H9 (cell line): ENCODE results near the gene MRTFB. TPM values are rescaled to one million over a fixed set of nuclear protein-coding genes. Genes with fewer than 3 reads are reported as not detected.

Source experiments
- DNase-seq: peaks from one replicate; pipeline ENCODE4 v3.0.0-alpha.2; 2017
- H2AFZ ChIP-seq: one replicate; pipeline ENCODE4 v1.6.1; 2013; ENCODE audit warnings: mild to moderate bottlenecking, low read length, control low read depth, moderate library complexity
- H2AK5ac ChIP-seq: 2 replicates; pipeline ENCODE4 v1.6.1; 2013; ENCODE audit warnings: low read length, control low read depth, mixed read lengths; ENCODE audit not compliant: insufficient read length
- H2BK120ac ChIP-seq: one replicate; pipeline ENCODE4 v1.6.1; 2013; ENCODE audit warnings: low read depth, mild to moderate bottlenecking, low read length, control low read depth, inconsistent platforms; ENCODE audit not compliant: poor library complexity, severe bottlenecking
- H2BK12ac ChIP-seq: 2 replicates; pipeline ENCODE4 v1.6.1; 2013; ENCODE audit warnings: low read length, control low read depth, mixed read lengths, low read depth; ENCODE audit not compliant: insufficient read length
- H2BK15ac ChIP-seq: 2 replicates; pipeline ENCODE4 v1.6.1; 2013; ENCODE audit warnings: low read depth, low read length, control low read depth
- H2BK20ac ChIP-seq: one replicate; pipeline ENCODE4 v1.6.1; 2013; ENCODE audit warnings: low read depth, mild to moderate bottlenecking, low read length, control low read depth, inconsistent platforms; ENCODE audit not compliant: poor library complexity, severe bottlenecking
- H2BK5ac ChIP-seq: 2 replicates; pipeline ENCODE4 v1.6.1; 2013; ENCODE audit warnings: low read length, control low read depth, mixed read lengths; ENCODE audit not compliant: insufficient read length
- H3K14ac ChIP-seq: 2 replicates; pipeline ENCODE4 v1.6.1; 2013; ENCODE audit warnings: low read length, control low read depth; ENCODE audit not compliant: insufficient read depth
- H3K18ac ChIP-seq: 2 replicates; pipeline ENCODE4 v1.6.1; 2013; ENCODE audit warnings: low read depth, mild to moderate bottlenecking, mixed read lengths, low read length, control low read depth; ENCODE audit not compliant: insufficient read length
- H3K23ac ChIP-seq: 2 replicates; pipeline ENCODE4 v1.6.1; 2013; ENCODE audit warnings: low read length, control low read depth, mixed read lengths, low read depth; ENCODE audit not compliant: insufficient read length
- H3K23me2 ChIP-seq: 2 replicates; pipeline ENCODE4 v1.6.1; 2013; ENCODE audit warnings: low read depth, mild to moderate bottlenecking, mixed read lengths, low read length, control low read depth; ENCODE audit not compliant: insufficient read length, poor library complexity, severe bottlenecking
- H3K27ac ChIP-seq: 2 replicates; pipeline ENCODE4 v1.5.1; 2013; ENCODE audit warnings: low read length, control low read depth, mixed read lengths, low read depth; ENCODE audit not compliant: insufficient read length
- H3K27me3 ChIP-seq: 2 replicates; pipeline ENCODE4 v1.6.1; 2013; ENCODE audit warnings: low read length, control low read depth, inconsistent platforms; ENCODE audit not compliant: insufficient read depth
- H3K4ac ChIP-seq: 2 replicates; pipeline ENCODE4 v1.6.1; 2013; ENCODE audit warnings: low read depth, mild to moderate bottlenecking, control low read depth, inconsistent platforms, low read length, moderate library complexity
- H3K4me1 ChIP-seq: 2 replicates; pipeline ENCODE4 v1.6.1; 2013; ENCODE audit warnings: low read length, control low read depth, inconsistent platforms; ENCODE audit not compliant: insufficient read depth
- H3K4me2 ChIP-seq: 2 replicates; pipeline ENCODE4 v1.6.1; 2013; ENCODE audit warnings: low read length, control low read depth, mixed read lengths; ENCODE audit not compliant: insufficient read length, insufficient read depth
- H3K56ac ChIP-seq: 2 replicates; pipeline ENCODE4 v1.6.1; 2013; ENCODE audit warnings: low read depth, mild to moderate bottlenecking, mixed read lengths, low read length, control low read depth; ENCODE audit not compliant: insufficient read length
- H3K79me1 ChIP-seq: 2 replicates; pipeline ENCODE4 v1.6.1; 2013; ENCODE audit warnings: low read depth, mild to moderate bottlenecking, moderate library complexity, low read length, control low read depth, inconsistent platforms; ENCODE audit not compliant: insufficient read depth, poor library complexity, severe bottlenecking
- H3K79me2 ChIP-seq: 2 replicates; pipeline ENCODE4 v1.6.1; 2013; ENCODE audit warnings: low read length, control low read depth, inconsistent platforms; ENCODE audit not compliant: insufficient read depth
- H3K9ac ChIP-seq: 2 replicates; pipeline ENCODE4 v1.6.1; 2013; ENCODE audit warnings: low read length, control low read depth, mixed read lengths; ENCODE audit not compliant: insufficient read length; ENCODE audit errors: extremely low read depth
- H3K9me3 ChIP-seq: one replicate; pipeline ENCODE4 v1.6.1; 2013; ENCODE audit warnings: low read depth, low read length, inconsistent platforms; ENCODE audit not compliant: control insufficient read depth
- H3T11ph ChIP-seq: one replicate; pipeline ENCODE4 v1.6.1; 2013; ENCODE audit warnings: mild to moderate bottlenecking, low read length, control low read depth, inconsistent platforms
- H4K20me1 ChIP-seq: one replicate; pipeline ENCODE4 v1.6.1; 2013; ENCODE audit not compliant: control insufficient read depth, insufficient read length, insufficient read depth
- H4K5ac ChIP-seq: 2 replicates; pipeline ENCODE4 v1.6.1; 2013; ENCODE audit warnings: low read depth, mild to moderate bottlenecking, mixed read lengths, low read length, control low read depth; ENCODE audit not compliant: insufficient read length
- H4K8ac ChIP-seq: replicated peaks from 2 replicates; pipeline ENCODE4 v1.6.1; 2013; ENCODE audit warnings: low read length, control low read depth, mixed read lengths, low read depth; ENCODE audit not compliant: insufficient read length
- H4K91ac ChIP-seq: 2 replicates; pipeline ENCODE4 v1.6.1; 2013; ENCODE audit warnings: low read depth, mild to moderate bottlenecking, moderate library complexity, mixed read lengths, low read length, control low read depth; ENCODE audit not compliant: insufficient read length
- H3K27ac Mint-ChIP-seq, 3 experiments: 2 replicates in 2 of 3; 3 replicates in 1 of 3; pipeline ENCODE4 v1.8.0; 2020 to 2021; ENCODE audit warnings: mixed read lengths in 3 of 3, mild to moderate bottlenecking in 1 of 3, moderate library complexity in 1 of 3
- H3K27me3 Mint-ChIP-seq: 2 replicates; pipeline ENCODE4 v1.8.0; 2021; ENCODE audit warnings: low read depth, mild to moderate bottlenecking, moderate library complexity, mixed read lengths
- H3K36me3 Mint-ChIP-seq, 3 experiments: 2 replicates in 2 of 3; 3 replicates in 1 of 3; pipeline ENCODE4 v1.8.0; 2020 to 2021; ENCODE audit warnings: low read depth in 3 of 3, mixed read lengths in 3 of 3; ENCODE audit not compliant: insufficient read depth in 1 of 3
- H3K4me1 Mint-ChIP-seq, 2 experiments: 2 replicates each; pipeline ENCODE4 v1.8.0; 2020; ENCODE audit warnings: mixed read lengths in 2 of 2
- H3K4me3 Mint-ChIP-seq, 2 experiments: 2 replicates in 1 of 2; 3 replicates in 1 of 2; pipeline ENCODE4 v1.8.0; 2020 to 2021; ENCODE audit warnings: mild to moderate bottlenecking in 2 of 2, mixed read lengths in 2 of 2, moderate library complexity in 1 of 2
- H3K9me3 Mint-ChIP-seq, 2 experiments: 2 replicates in 1 of 2; 3 replicates in 1 of 2; pipeline ENCODE4 v1.8.0; 2020; ENCODE audit warnings: mild to moderate bottlenecking in 2 of 2, mixed read lengths in 2 of 2, moderate library complexity in 1 of 2
- WGBS: extraction: QIAGEN DNeasy Blood & Tissue Kit; methylation state at CpG from one replicate; pipeline ENCODE4 v1.1.7; 2013; ENCODE audit warnings: missing lambda C conversion rate, low lambda C conversion rate, mixed read lengths; ENCODE audit not compliant: insufficient read length; ENCODE audit errors: extremely low coverage; 5-methylcytosine and 5-hydroxymethylcytosine counted together
- total RNA-seq: library from RNA; stranded (reverse); gene quantifications from 2 replicates; pipeline ENCODE4 v1.2.1, GENCODE V29; 2021
- TF ChIP-seq, protein P1 (sequence below): fragments of 200-600 bp; sonication (generic); conservative IDR thresholded peaks from 3 replicates; pipeline ENCODE4 v1.8.0; 2021; ENCODE audit warnings: antibody characterized with exemption, mild to moderate bottlenecking

The MRTFB gene
- total RNA-seq, 1 experiment from 2014 or later, result 29.9 TPM

DNA sequence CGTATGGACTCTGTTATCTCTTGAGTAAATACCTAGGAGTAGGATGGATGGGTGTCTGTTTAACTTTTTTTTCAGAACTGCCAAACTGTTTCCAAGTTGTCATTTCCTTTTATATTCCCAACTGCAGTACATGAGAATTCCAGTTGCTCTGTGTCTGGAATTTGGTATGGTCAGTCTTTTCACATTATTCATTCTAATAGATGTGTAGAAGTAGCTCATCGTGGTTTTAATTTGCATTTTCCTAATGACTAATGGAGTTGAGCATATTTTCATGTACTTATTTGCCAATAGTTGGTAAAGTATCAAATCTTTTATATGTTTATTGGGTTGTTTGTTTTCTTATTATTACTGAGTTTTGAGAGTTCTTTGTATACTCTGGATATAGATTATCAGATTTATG, 27.0 kb downstream of the MRTFB start:
- Mint-ChIP-seq H3K27me3 (no peaks in the 10 kb centered on the region), H3K4me3 (no peak overlapping the region), H3K27ac (no peak overlapping the region), H3K36me3 (peaks cover 0 to 1% (median 0%) of the 10 kb centered on the region in 3 experiments; a peak in 1 of 7 replicates), H3K9me3 (peaks cover 0 to 2% of the 10 kb centered on the region in 2 experiments; a peak in 1 of 5 replicates), H3K4me1 (peaks cover 36 to 46% of the 10 kb centered on the region in 2 experiments)
- Histone ChIP-seq H3K27me3 (no peaks in the 10 kb centered on the region), H4K8ac (no peak overlapping the region), H3K23ac (no peak overlapping the region), H2BK5ac (no peak overlapping the region), H2AK5ac (no peak overlapping the region), H3K56ac (no peak overlapping the region), H3K9ac (no peak overlapping the region), H3K18ac (no peak overlapping the region), H2BK20ac (no peak overlapping the region), H4K91ac (no peak overlapping the region), H3K14ac (no peak overlapping the region), H2BK120ac (no peak overlapping the region), H3T11ph (no peak overlapping the region), H3K4me2 (no peak overlapping the region), H3K79me2 (no peaks in the 10 kb centered on the region; the same call in 1 of the 2 replicates), H3K79me1 (peaks cover 3% of the 10 kb centered on the region), H3K27ac (no peak overlapping the region), H3K23me2 (no peaks in the 10 kb centered on the region), H4K20me1 (no peaks in the 10 kb centered on the region), H3K4ac (no peak overlapping the region), H3K4me1 (peaks cover 2% of the 10 kb centered on the region; the same call in 1 of the 2 replicates), H2AFZ (no peak overlapping the region), H3K9me3 (no peaks in the 10 kb centered on the region), H4K5ac (no peak overlapping the region), H2BK12ac (no peak overlapping the region), H2BK15ac (no peak overlapping the region)
- WGBS, result no CpG with 5 or more reads among the region's 2 CpGs
- TF ChIP-seq, protein P1, sequence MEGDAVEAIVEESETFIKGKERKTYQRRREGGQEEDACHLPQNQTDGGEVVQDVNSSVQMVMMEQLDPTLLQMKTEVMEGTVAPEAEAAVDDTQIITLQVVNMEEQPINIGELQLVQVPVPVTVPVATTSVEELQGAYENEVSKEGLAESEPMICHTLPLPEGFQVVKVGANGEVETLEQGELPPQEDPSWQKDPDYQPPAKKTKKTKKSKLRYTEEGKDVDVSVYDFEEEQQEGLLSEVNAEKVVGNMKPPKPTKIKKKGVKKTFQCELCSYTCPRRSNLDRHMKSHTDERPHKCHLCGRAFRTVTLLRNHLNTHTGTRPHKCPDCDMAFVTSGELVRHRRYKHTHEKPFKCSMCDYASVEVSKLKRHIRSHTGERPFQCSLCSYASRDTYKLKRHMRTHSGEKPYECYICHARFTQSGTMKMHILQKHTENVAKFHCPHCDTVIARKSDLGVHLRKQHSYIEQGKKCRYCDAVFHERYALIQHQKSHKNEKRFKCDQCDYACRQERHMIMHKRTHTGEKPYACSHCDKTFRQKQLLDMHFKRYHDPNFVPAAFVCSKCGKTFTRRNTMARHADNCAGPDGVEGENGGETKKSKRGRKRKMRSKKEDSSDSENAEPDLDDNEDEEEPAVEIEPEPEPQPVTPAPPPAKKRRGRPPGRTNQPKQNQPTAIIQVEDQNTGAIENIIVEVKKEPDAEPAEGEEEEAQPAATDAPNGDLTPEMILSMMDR, result no peak
- DNase-seq, result no peak
